Inflammatory macrophage (primary cell): ENCODE measurements around the gene HOXD8.

ENCODE experiments used
- DNase-seq, 2 donors: peaks; one replicate each; pipeline ENCODE4 v3.0.0-alpha.2; 2020 to 2022

The HOXD8 gene

GRCh38 chr2:176160986-176161824 is 31.7 kb downstream of the HOXD8 start:
- no peak for DNase-seq

GRCh38 chr2:176161825-176162626 is 32.5 kb downstream of the HOXD8 start:
- no peak for DNase-seq

- no peak for DNase-seq
These were observed 33.6 kb downstream of the HOXD8 start for GRCh38 chr2:176162911-176163671.

GRCh38 chr2:176163672-176164056 is 34.2 kb downstream of the HOXD8 start:
- DNase-seq, result no peak

- no peak for DNase-seq
These were observed 34.7 kb downstream of the HOXD8 start for GRCh38 chr2:176164201-176164600.

- no peak for DNase-seq
These were observed 35.3 kb downstream of the HOXD8 start for GRCh38 chr2:176164611-176165369.

- no peak for DNase-seq
These were observed 36.0 kb downstream of the HOXD8 start for GRCh38 chr2:176165370-176166050.

- no peak for DNase-seq
These were observed 36.8 kb downstream of the HOXD8 start for GRCh38 chr2:176166272-176166671.

- no peak for DNase-seq
These were observed 37.9 kb downstream of the HOXD8 start for GRCh38 chr2:176167398-176167797.

GRCh38 chr2:176169181-176169580 is 39.7 kb downstream of the HOXD8 start:
- no peak for DNase-seq

- no peak for DNase-seq
These were observed 40.2 kb downstream of the HOXD8 start for GRCh38 chr2:176169711-176170110.

GRCh38 chr2:176170602-176171305 is 41.2 kb downstream of the HOXD8 start:
- DNase-seq, result no peak

- DNase-seq, result no peak
These were observed 42.0 kb downstream of the HOXD8 start for GRCh38 chr2:176171351-176172006.

- no peak for DNase-seq
These were observed 42.7 kb downstream of the HOXD8 start for GRCh38 chr2:176172007-176172894.

- DNase-seq, result no peak
These were observed 43.5 kb downstream of the HOXD8 start for GRCh38 chr2:176172895-176173566.

- DNase-seq, result no peak
These were observed 44.3 kb downstream of the HOXD8 start for GRCh38 chr2:176173567-176174381.

- DNase-seq, result no peak
These were observed 44.9 kb downstream of the HOXD8 start for GRCh38 chr2:176174382-176174823.
